NK-92 (cell line): Measurements from ENCODE around the gene CHPF2.

Experiments used
- DNase-seq: peaks from one replicate; lab custom pipeline; 2025; ENCODE audit not compliant: unreplicated experiment; lab: John Stamatoyannopoulos, UW

Gene CHPF2

GRCh38 chr7:151232917-151233701, 826 bp downstream of the CHPF2 start:
- DNase-seq, result no peak

- no peak for DNase-seq
These were observed 1.5 kb downstream of the CHPF2 start for GRCh38 chr7:151233804-151234203.

GRCh38 chr7:151235091-151235787, 3.0 kb downstream of the CHPF2 start:
- DNase-seq, result no peak

GRCh38 chr7:151236406-151236805, 4.1 kb downstream of the CHPF2 start:
- no peak for DNase-seq

GRCh38 chr7:151237244-151238189, 5.2 kb downstream of the CHPF2 start:
- DNase-seq, result no peak

GRCh38 chr7:151238190-151238810, 6.0 kb downstream of the CHPF2 start:
- DNase-seq, result no peak

- DNase-seq, result no peak
These were observed 6.9 kb downstream of the CHPF2 start for GRCh38 chr7:151238924-151239836.

- no peak for DNase-seq
These were observed 7.7 kb downstream of the CHPF2 start for GRCh38 chr7:151239837-151240459.

GRCh38 chr7:151240536-151240935, 8.3 kb downstream of the CHPF2 start:
- DNase-seq, result no peak

GRCh38 chr7:151240942-151241754, 8.9 kb downstream of the CHPF2 start:
- no peak for DNase-seq

- DNase-seq, result no peak
These were observed 9.4 kb downstream of the CHPF2 start for GRCh38 chr7:151241755-151242096.

- no peak for DNase-seq
These were observed 10.1 kb downstream of the CHPF2 start for GRCh38 chr7:151242159-151243044.

- DNase-seq, result no peak
These were observed 10.7 kb downstream of the CHPF2 start for GRCh38 chr7:151243045-151243349.

- no peak for DNase-seq
These were observed 11.3 kb downstream of the CHPF2 start for GRCh38 chr7:151243408-151244195.

GRCh38 chr7:151244196-151244840, 12.0 kb downstream of the CHPF2 start:
- DNase-seq, result no peak

GRCh38 chr7:151244841-151245346, 12.6 kb downstream of the CHPF2 start:
- DNase-seq, result no peak
